BE2C (cell line): ENCODE results near the gene LRRIQ4.

Experiments
- DNase-seq: peaks from one replicate; pipeline ENCODE4 v3.0.0-alpha.2; 2020
- H3K27me3 ChIP-seq: fragments of 250-450 bp; sonication (Bioruptor Pico); 2 replicates; pipeline ENCODE4 v1.5.1; 2020; ENCODE audit warnings: mild to moderate bottlenecking
- H3K36me3 ChIP-seq: fragments of 250-450 bp; sonication (Bioruptor Pico); 2 replicates; pipeline ENCODE4 v1.5.1; 2020; ENCODE audit warnings: mild to moderate bottlenecking
- H3K4me1 ChIP-seq: fragments of 250-450 bp; sonication (Bioruptor Pico); 2 replicates; pipeline ENCODE4 v1.5.1; 2020
- H3K4me3 ChIP-seq: 2 replicates; pipeline ENCODE4 v1.5.1; 2011; ENCODE audit warnings: low read depth, low read length
- H3K9me3 ChIP-seq: fragments of 250-450 bp; sonication (Bioruptor Pico); 2 replicates; pipeline ENCODE4 v1.5.1; 2020
- CTCF ChIP-seq: IDR thresholded peaks from 2 replicates; pipeline ENCODE4 v1.5.1; 2012; ENCODE audit warnings: mild to moderate bottlenecking, low read depth, low read length

Gene LRRIQ4

GRCh38 chr3:169815590-169816150 is 3.0 kb downstream of the LRRIQ4 start:
- no peak overlapping the region for H3K4me3 ChIP-seq
- DNase-seq: no peak
- no peaks in the 10 kb centered on the region for H3K36me3 ChIP-seq
- no peaks in the 10 kb centered on the region for H3K9me3 ChIP-seq
- no peak for TF ChIP-seq CTCF
- no peaks in the 10 kb centered on the region for H3K27me3 ChIP-seq
- H3K4me1 ChIP-seq: no peaks in the 10 kb centered on the region

GRCh38 chr3:169818316-169818715 is 5.6 kb downstream of the LRRIQ4 start:
- Histone ChIP-seq H3K27me3 (no peaks in the 10 kb centered on the region), H3K36me3 (no peaks in the 10 kb centered on the region), H3K9me3 (no peaks in the 10 kb centered on the region), H3K4me1 (no peaks in the 10 kb centered on the region), H3K4me3 (no peak overlapping the region)
- no peak for DNase-seq
- TF ChIP-seq CTCF: no peak

- H3K9me3 ChIP-seq: no peaks in the 10 kb centered on the region
- DNase-seq: no peak
Observed at GRCh38 chr3:169822091-169822490, 9.4 kb downstream of the LRRIQ4 start.

GRCh38 chr3:169822540-169822939 is 9.9 kb downstream of the LRRIQ4 start:
- no peak for TF ChIP-seq CTCF
- DNase-seq: no peak
- Histone ChIP-seq H3K36me3 (no peaks in the 10 kb centered on the region), H3K27me3 (no peaks in the 10 kb centered on the region), H3K4me3 (no peak overlapping the region), H3K9me3 (no peaks in the 10 kb centered on the region), H3K4me1 (no peaks in the 10 kb centered on the region)

More at GRCh38 chr3:169822091-169822490, 9.4 kb downstream of the LRRIQ4 start:
- Histone ChIP-seq H3K4me3 (no peak overlapping the region), H3K36me3 (no peaks in the 10 kb centered on the region), H3K4me1 (no peaks in the 10 kb centered on the region), H3K27me3 (no peaks in the 10 kb centered on the region)
- no peak for TF ChIP-seq CTCF

GRCh38 chr3:169822983-169823382 is 10.3 kb downstream of the LRRIQ4 start:
- no peak for TF ChIP-seq CTCF
- Histone ChIP-seq H3K9me3 (no peaks in the 10 kb centered on the region), H3K36me3 (no peaks in the 10 kb centered on the region), H3K27me3 (no peaks in the 10 kb centered on the region), H3K4me1 (no peaks in the 10 kb centered on the region), H3K4me3 (no peak overlapping the region)
- DNase-seq: no peak

- no peaks in the 10 kb centered on the region for H3K27me3 ChIP-seq
- no peaks in the 10 kb centered on the region for H3K36me3 ChIP-seq
- H3K4me3 ChIP-seq: no peak overlapping the region
- no peaks in the 10 kb centered on the region for H3K4me1 ChIP-seq
- DNase-seq: no peak
- H3K9me3 ChIP-seq: no peaks in the 10 kb centered on the region
- no peak for TF ChIP-seq CTCF
Observed at GRCh38 chr3:169825316-169825715, 12.6 kb downstream of the LRRIQ4 start.
